Epidermal melanocyte (primary cell): ENCODE measurements around the gene ALS2.
"Not testable (repeated sequence)": the region's sequence is repeated elsewhere in the genome, so short reads cannot be mapped to it uniquely, and the experiment has no call there.

Experiments
- DNase-seq: peaks from one replicate; pipeline ENCODE4 v3.0.0; 2011; ENCODE audit warnings: low spot score; ENCODE audit not compliant: insufficient read length

ALS2 gene

DNA sequence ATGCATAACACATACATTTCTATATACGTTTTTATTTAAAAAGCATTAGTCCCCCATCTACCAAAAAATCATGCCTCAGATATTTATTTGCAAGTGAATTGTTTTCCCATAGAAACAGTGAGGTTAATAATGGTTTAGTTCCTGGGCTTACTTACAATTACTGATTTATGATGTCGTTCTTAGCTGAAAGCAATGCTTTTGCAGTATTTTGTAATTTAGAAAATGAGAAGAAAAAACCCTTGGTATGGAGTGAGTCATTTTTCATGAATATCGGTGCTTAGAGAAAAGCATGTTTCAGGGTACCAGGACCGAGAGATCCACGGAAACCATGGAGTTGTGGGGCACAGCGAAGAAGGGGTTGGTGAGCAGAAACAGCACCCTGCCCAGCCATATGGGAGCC lies 13.6 kb upstream of the ALS2 start:
- DNase-seq, result no peak

- no peak for DNase-seq
Measured at GRCh38 chr2:201793631-201794030, 12.9 kb upstream of the ALS2 start.

DNA sequence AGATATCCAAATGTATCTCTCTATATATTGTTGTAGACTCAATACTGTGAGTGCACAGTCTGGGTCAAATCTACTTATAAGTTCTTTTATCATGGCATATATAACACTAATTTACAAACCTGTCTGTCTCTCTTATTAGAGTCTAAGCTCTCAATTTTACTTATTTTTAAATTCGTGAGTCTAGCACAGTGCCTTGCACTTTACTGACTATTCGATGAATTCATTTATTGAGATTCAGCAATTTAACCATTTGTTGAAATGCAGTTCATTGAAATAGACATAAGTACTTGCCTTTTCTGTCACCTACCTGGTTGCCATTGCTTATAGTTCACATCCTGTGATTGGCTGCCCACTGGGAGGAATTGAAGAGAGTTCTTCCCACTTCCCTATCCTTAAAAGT lies 10.3 kb upstream of the ALS2 start:
- no peak for DNase-seq

DNA sequence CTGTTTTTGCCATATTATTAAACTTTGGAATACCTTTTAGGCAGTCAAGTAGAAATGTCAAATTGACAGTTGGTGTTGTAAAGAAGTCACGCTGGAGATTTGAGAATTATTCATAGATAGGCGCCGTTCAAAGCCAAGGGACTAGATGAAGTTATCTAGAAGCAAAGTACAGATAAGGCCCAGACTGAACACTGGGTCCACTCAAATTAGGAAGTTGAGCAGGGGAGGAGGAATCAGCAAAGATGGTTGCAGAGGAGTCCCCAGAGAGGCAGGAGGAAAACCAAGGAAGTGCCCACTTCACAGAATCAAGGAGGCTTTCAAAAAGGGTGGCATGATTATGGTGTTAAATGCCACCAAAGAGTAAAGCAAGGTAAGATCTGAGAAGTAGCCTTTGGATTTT lies 9.6 kb upstream of the ALS2 start:
- DNase-seq, result no peak

- DNase-seq, result no peak
Measured at GRCh38 chr2:201789395-201789794, 8.7 kb upstream of the ALS2 start.

GRCh38 chr2:201788371-201788770 lies 7.6 kb upstream of the ALS2 start:
- no peak for DNase-seq

GRCh38 chr2:201786471-201786870 lies 5.7 kb upstream of the ALS2 start:
- no peak for DNase-seq

GRCh38 chr2:201785135-201785534 lies 4.4 kb upstream of the ALS2 start:
- no peak for DNase-seq

GRCh38 chr2:201784563-201784962 lies 3.8 kb upstream of the ALS2 start:
- DNase-seq, result no peak

DNA sequence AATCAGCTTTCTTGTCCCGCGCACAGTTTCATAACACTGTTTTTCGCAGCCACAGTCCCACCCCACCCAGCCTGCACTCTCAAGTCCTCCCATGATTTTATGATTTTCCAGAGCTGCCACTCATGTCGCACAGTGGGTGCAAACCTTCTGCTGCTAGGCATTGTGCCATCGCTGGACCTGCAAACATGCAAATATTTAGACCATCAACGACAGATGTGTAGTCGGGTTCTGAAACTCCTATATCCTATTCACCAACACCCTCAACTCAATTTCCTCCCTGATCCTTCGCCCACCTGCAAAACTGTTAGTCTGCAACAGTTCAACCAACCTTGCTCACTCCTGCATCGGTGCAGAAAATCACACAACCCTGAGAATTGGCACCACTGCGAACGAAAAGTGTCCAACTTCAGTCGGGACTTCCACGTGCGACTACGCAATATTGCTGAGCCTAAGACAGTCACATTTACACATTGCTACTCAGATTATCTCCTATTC lies 871 bp upstream of the ALS2 start:
- DNase-seq, result no peak

- DNase-seq, result no peak
Measured at GRCh38 chr2:201779901-201780673, 646 bp downstream of the ALS2 start.

GRCh38 chr2:201777869-201778268 lies 2.9 kb downstream of the ALS2 start:
- DNase-seq, result no peak

GRCh38 chr2:201777043-201777442 lies 3.7 kb downstream of the ALS2 start:
- no peak for DNase-seq

GRCh38 chr2:201775326-201775725 lies 5.4 kb downstream of the ALS2 start:
- no peak for DNase-seq

GRCh38 chr2:201774546-201774945 lies 6.2 kb downstream of the ALS2 start:
- DNase-seq, result no peak

GRCh38 chr2:201773990-201774389 lies 6.7 kb downstream of the ALS2 start:
- no peak for DNase-seq

DNA sequence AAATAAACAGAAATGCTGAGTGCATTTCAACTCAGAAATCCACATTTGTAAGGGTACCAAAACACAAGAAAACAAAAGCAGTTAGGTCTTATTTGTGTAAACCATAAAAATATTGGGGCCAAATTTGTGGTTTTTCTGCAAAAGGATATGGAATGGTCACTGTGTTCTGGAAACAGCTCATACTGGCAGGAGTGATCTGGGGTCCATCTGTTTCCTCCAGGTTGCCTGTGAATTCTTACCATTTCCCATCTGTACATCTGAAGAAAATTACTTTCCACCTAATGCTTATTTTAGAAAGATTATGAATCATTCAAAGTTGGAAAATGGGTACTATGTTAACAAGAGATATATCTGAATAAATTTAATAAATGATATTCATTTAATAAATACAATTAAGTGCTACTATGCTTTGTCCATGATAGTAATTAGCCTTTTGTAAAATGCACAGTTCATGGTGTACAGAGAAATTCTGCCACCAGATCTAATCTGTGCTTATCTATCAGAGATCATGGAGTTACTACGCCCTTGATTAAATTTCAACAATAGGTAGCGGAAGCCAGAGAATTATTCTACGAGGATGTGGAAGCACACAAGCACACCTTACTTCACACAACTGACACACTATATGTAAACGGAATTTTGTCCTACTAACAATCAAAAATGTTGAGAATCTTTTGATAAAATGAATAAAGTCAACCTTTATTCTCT lies 10.9 kb downstream of the ALS2 start:
- no peak for DNase-seq

DNA sequence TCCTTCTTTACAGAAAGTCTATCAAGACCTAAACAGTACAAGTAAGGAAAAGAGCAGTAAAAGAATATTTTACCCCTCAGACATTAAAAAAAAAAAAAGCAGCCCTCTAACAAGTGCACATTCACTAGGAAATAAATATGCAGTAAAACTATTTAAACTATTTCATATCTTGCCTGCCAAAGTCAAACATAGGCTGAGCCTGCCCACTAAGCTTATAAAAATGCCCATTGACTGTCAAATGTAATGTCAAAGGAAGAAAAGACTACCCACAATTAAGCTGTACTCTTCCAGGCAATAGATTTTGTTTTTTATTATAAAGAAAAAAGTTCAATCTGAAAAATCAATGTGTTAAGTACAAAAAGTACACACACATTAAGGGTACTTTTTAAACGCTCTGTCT lies 11.8 kb downstream of the ALS2 start:
- no peak for DNase-seq

DNA sequence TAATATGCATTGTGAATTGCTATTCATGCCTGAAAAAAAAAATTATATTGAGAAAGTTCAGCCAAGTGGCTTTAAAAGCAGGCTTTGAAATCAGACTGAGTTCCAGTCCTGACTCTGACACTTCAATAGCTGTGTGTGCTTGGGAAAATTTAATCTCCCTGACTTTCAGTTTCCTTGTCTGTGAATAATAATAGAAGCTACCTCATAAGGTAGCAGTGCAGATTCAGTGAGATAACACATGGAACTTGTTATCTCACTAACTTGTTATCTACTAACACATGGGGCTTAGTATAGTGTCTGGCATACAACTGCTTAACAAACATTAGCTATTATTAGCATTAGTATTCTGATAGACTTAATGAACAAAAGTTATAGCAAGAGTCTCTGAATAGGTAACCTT lies 14.9 kb downstream of the ALS2 start:
- no peak for DNase-seq

DNA sequence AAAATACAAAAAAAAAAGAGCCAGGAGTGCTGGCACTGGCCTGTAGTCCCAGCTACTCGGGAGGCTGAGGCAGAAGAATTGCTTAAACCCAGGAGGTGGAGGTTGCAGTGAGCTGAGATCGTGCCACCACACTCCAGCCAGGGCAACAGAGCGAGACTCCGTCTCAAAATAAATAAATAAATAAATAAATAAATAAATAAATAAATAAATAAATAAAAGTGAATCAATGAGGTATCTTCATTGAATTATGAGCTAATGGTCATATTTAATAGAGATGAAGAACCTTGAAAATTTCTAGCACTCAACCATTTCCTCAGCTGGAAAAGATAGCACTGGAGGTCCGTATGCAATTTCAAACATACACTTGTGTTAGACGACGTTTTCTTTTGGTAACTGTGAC lies 16.3 kb downstream of the ALS2 start:
- not testable (repeated sequence) for DNase-seq

- DNase-seq, result no peak
Measured at GRCh38 chr2:201761101-201761500, 19.6 kb downstream of the ALS2 start.

- DNase-seq, result no peak
Measured at GRCh38 chr2:201759567-201759966, 21.2 kb downstream of the ALS2 start.

- DNase-seq, result no peak
Measured at GRCh38 chr2:201758873-201759272, 21.9 kb downstream of the ALS2 start.
